ENCODE measurements around the gene TRRAP.
"Not testable (repeated sequence)": the region's sequence is repeated elsewhere in the genome, so short reads cannot be mapped to it uniquely, and the experiment has no call there.

The TRRAP gene

GRCh38 chr7:99034932-99035722, 156.8 kb downstream of the TRRAP start:
- no peak for DNase-seq

GRCh38 chr7:99035723-99036545, 157.6 kb downstream of the TRRAP start:
- no peak for DNase-seq

GRCh38 chr7:99036546-99037111, 158.3 kb downstream of the TRRAP start:
- no peak for DNase-seq

- no peak for DNase-seq
These were observed 159.1 kb downstream of the TRRAP start for GRCh38 chr7:99037327-99037940.

GRCh38 chr7:99038086-99038855, 159.9 kb downstream of the TRRAP start:
- DNase-seq: no peak

- DNase-seq: no peak
These were observed 161.1 kb downstream of the TRRAP start for GRCh38 chr7:99039384-99039891.

- DNase-seq: peak; percentile 67
These were observed 162.0 kb downstream of the TRRAP start for GRCh38 chr7:99040104-99040958.

- DNase-seq: no peak
These were observed 163.2 kb downstream of the TRRAP start for GRCh38 chr7:99041526-99041925.

- no peak for DNase-seq
These were observed 164.6 kb downstream of the TRRAP start for GRCh38 chr7:99042957-99043356.

GRCh38 chr7:99044858-99045257, 166.5 kb downstream of the TRRAP start:
- not testable (repeated sequence) for DNase-seq

- DNase-seq: not testable (repeated sequence)
These were observed 167.9 kb downstream of the TRRAP start for GRCh38 chr7:99046262-99046661.

GRCh38 chr7:99046722-99047121, 168.4 kb downstream of the TRRAP start:
- DNase-seq: no peak

GRCh38 chr7:99047526-99048077, 169.3 kb downstream of the TRRAP start:
- no peak for DNase-seq

GRCh38 chr7:99050971-99051370, 172.6 kb downstream of the TRRAP start:
- DNase-seq: no peak

GRCh38 chr7:99054781-99055180, 176.4 kb downstream of the TRRAP start:
- no peak for DNase-seq

- no peak for DNase-seq
These were observed 182.9 kb downstream of the TRRAP start for GRCh38 chr7:99061001-99061776.

All from NCI-H1092 treated with DMSO at 0.1 percent for 48 hours (cell line).